ENCODE results near the gene ZFYVE1. TPM values are rescaled to one million over a fixed set of nuclear protein-coding genes. Genes with fewer than 3 reads are reported as not detected.

Gene ZFYVE1
- total and polyA plus RNA-seq, 2 donors (not counting 1 experiment from before 2014, with no cell fraction given): 17.6 to 22.3 TPM

DNA sequence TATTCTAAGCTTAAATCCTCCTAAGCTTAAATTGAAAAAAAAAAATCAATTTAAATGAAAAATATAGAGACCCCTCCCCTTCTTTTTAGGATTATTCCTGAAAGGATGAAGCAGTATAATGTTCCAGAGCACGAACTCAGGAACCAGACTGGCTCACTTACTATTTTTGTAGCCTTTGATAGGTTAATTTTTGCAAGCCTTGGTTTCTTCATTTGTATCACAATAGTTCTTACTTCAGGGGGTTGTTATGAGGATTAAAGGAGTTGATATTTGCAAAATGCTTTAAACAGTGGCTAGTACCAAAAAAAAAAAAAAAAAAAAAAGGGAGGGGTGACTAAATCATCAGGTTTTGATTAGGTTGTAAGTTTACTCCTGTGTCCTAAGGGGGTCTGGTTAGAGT is 28.3 kb upstream of the ZFYVE1 start:
- 88% methylated on average over 1 of the region's 1 CpG for WGBS (ENCODE audit: insufficient coverage)
- intact Hi-C loops (cut with micrococcal nuclease): loop anchor here (5.0 kb wide), 1 partner anchor 1707 kb away; the partner anchor contains the start of gene YLPM1
- Mint-ChIP-seq H3K27ac (no peak overlapping the region), H3K4me3 (no peak overlapping the region), H3K4me1 (peaks cover 17% of the 10 kb centered on the region), H3K9me3 (ENCODE audit: insufficient read depth) (no peaks in the 10 kb centered on the region), H3K27me3 (no peaks in the 10 kb centered on the region)
- H3K79me2 ChIP-seq (ENCODE audit: control insufficient read depth, insufficient read depth, low read length): peaks cover 16% of the 10 kb centered on the region
- no peaks in the 10 kb centered on the region for H3K36me3 ChIP-seq (replicated peaks in 1 of 2; ENCODE audit: control extremely low read depth in 1 of 2, control insufficient read depth in 1 of 2, extremely low read depth in 1 of 2, insufficient read depth in 2 of 2, low read length in 1 of 2)
- TF ChIP-seq, protein P1, sequence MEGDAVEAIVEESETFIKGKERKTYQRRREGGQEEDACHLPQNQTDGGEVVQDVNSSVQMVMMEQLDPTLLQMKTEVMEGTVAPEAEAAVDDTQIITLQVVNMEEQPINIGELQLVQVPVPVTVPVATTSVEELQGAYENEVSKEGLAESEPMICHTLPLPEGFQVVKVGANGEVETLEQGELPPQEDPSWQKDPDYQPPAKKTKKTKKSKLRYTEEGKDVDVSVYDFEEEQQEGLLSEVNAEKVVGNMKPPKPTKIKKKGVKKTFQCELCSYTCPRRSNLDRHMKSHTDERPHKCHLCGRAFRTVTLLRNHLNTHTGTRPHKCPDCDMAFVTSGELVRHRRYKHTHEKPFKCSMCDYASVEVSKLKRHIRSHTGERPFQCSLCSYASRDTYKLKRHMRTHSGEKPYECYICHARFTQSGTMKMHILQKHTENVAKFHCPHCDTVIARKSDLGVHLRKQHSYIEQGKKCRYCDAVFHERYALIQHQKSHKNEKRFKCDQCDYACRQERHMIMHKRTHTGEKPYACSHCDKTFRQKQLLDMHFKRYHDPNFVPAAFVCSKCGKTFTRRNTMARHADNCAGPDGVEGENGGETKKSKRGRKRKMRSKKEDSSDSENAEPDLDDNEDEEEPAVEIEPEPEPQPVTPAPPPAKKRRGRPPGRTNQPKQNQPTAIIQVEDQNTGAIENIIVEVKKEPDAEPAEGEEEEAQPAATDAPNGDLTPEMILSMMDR (IDR thresholded peaks at IDR 0.05): no peak
- TF ChIP-seq EZH2 (IDR thresholded peaks at IDR 0.05; ENCODE audit: borderline replicate concordance, insufficient read depth, low read depth, low read length, poor library complexity, severe bottlenecking): no peak
- peaks cover 19% of the 10 kb centered on the region in 2 donors for H3K4me1 ChIP-seq (ENCODE audit: control insufficient read depth in 2 of 2, insufficient read depth in 2 of 2, low read length in 2 of 2)
- CTCF ChIA-PET: no interaction called here
- no peaks in the 10 kb centered on the region for H4K20me1 ChIP-seq (ENCODE audit: control insufficient read depth, insufficient read depth, low read length, poor library complexity, severe bottlenecking)
- no peaks in the 10 kb centered on the region for H3K9me3 ChIP-seq (ENCODE audit: control extremely low read depth in 1 of 3, control insufficient read depth in 2 of 3, insufficient read depth in 1 of 3, low read length in 2 of 3)
- ATAC-seq (ENCODE audit: low read depth) (no peak), DNase-seq (no peak)
- POLR2A ChIA-PET: interaction anchor here (0.6 kb wide), 1 partner anchor 26 kb away, joined by 6 read pairs; no protein-coding TSS in a partner anchor
- no peak overlapping the region for H3K27ac ChIP-seq (ENCODE audit: low read length in 2 of 2)
- H3K4me2 ChIP-seq (replicated peaks; ENCODE audit: low read depth, low read length, poor library complexity, severe bottlenecking): no peak overlapping the region
- no peaks in the 10 kb centered on the region for H3K27me3 ChIP-seq (replicated peaks in 1 of 4; ENCODE audit: control extremely low read depth in 1 of 4, control insufficient read depth in 3 of 4, insufficient read depth in 4 of 4, low read length in 3 of 4)
- H2AFZ ChIP-seq (ENCODE audit: insufficient read depth, low read depth, low read length, poor library complexity, severe bottlenecking): no peak overlapping the region
- no peak overlapping the region for H3K9ac ChIP-seq (ENCODE audit: low read length)
- H3K4me3 ChIP-seq (ENCODE audit: control extremely low read depth in 1 of 5, extremely low read depth in 1 of 5, insufficient read depth in 1 of 5, low read depth in 2 of 5, low read length in 4 of 5): no peak overlapping the region

DNA sequence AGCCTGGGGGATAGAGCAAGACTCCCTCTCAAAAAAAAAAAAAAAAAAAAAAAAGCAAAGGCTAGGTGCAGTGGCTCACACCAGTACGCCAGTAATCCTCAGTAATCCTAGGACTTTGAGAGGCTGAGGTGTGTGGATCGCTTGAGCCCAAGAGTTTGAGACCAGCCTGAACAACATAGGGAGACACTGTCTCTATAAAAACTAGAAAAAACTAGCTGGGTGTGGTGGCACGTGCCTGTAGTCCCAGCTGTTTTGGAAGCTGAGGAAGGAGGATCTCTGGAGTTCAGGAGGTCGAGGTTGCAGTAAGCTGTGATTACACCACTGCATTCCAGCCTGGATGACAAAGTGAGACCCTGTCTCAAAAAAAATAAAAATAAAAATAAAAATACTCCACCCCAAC is 22.5 kb upstream of the ZFYVE1 start:
- POLR2A ChIA-PET: no interaction called here
- H3K4me3 ChIP-seq (ENCODE audit: control extremely low read depth in 1 of 5, extremely low read depth in 1 of 5, insufficient read depth in 1 of 5, low read depth in 2 of 5, low read length in 4 of 5): no peak overlapping the region
- H3K4me1 ChIP-seq (ENCODE audit: control insufficient read depth in 2 of 2, insufficient read depth in 2 of 2, low read length in 2 of 2): peaks cover 0 to 5% of the 10 kb centered on the region in 2 donors
- no peaks in the 10 kb centered on the region for H3K27me3 ChIP-seq (replicated peaks in 1 of 4; ENCODE audit: control extremely low read depth in 1 of 4, control insufficient read depth in 3 of 4, insufficient read depth in 4 of 4, low read length in 3 of 4)
- no peaks in the 10 kb centered on the region for H3K27me3 Mint-ChIP-seq
- no peaks in the 10 kb centered on the region for H3K9me3 ChIP-seq (ENCODE audit: control extremely low read depth in 1 of 3, control insufficient read depth in 2 of 3, insufficient read depth in 1 of 3, low read length in 2 of 3)
- H3K4me3 Mint-ChIP-seq: no peak overlapping the region
- TF ChIP-seq, protein P1 (IDR thresholded peaks at IDR 0.05): no peak
- no peak for TF ChIP-seq EZH2 (IDR thresholded peaks at IDR 0.05; ENCODE audit: borderline replicate concordance, insufficient read depth, low read depth, low read length, poor library complexity, severe bottlenecking)
- no peak overlapping the region for H3K4me2 ChIP-seq (replicated peaks; ENCODE audit: low read depth, low read length, poor library complexity, severe bottlenecking)
- H3K36me3 ChIP-seq (replicated peaks in 1 of 2; ENCODE audit: control extremely low read depth in 1 of 2, control insufficient read depth in 1 of 2, extremely low read depth in 1 of 2, insufficient read depth in 2 of 2, low read length in 1 of 2): no peaks in the 10 kb centered on the region
- no peak for DNase-seq
- no peak overlapping the region for H3K27ac Mint-ChIP-seq
- no peak overlapping the region for H3K27ac ChIP-seq (ENCODE audit: low read length in 2 of 2)
- no peak overlapping the region for H2AFZ ChIP-seq (ENCODE audit: insufficient read depth, low read depth, low read length, poor library complexity, severe bottlenecking)
- no peak overlapping the region for H3K9ac ChIP-seq (ENCODE audit: low read length)
- no peaks in the 10 kb centered on the region for H3K9me3 Mint-ChIP-seq (ENCODE audit: insufficient read depth)
- H4K20me1 ChIP-seq (ENCODE audit: control insufficient read depth, insufficient read depth, low read length, poor library complexity, severe bottlenecking): no peaks in the 10 kb centered on the region
- CTCF ChIA-PET: interaction anchor here (0.6 kb wide), 1 partner anchor 87 kb away, joined by 3 read pairs; the partner anchor contains the start of gene PSEN1
- intact Hi-C loops (cut with micrococcal nuclease): no loop called here
- whole genome bisulfite sequencing (ENCODE audit: insufficient coverage): 92% methylated on average over 2 of the region's 4 CpGs
- no peak for ATAC-seq (ENCODE audit: low read depth)
- peaks cover 5% of the 10 kb centered on the region for H3K4me1 Mint-ChIP-seq
- no peaks in the 10 kb centered on the region for H3K79me2 ChIP-seq (ENCODE audit: control insufficient read depth, insufficient read depth, low read length)
